Activated B cell treated with CpG ODN at 0.5 μM for 24 hours (primary cell): ENCODE results near the gene ENOX1. TPM values are rescaled to one million over a fixed set of nuclear protein-coding genes. Genes with fewer than 3 reads are reported as not detected.

Experiments
- ATAC-seq: fragments of 200-7000 bp; cut with Tn5 transposase; one replicate; pipeline ENCODE4 v1.10.0; 2021; ENCODE audit warnings: low read depth, mild to moderate bottlenecking, moderate library complexity
- CTCF ChIA-PET: fragments of 350-600 bp; sonication (Branson Sonifier 250); formaldehyde crosslinking; loops from one replicate; lab custom pipeline; 2021; ENCODE audit warnings: antibody characterized with exemption; lab: Charles Lee
- POLR2A ChIA-PET: fragments of 350-600 bp; sonication (Branson Sonifier 250); formaldehyde crosslinking; loops from one replicate; lab custom pipeline; 2021; ENCODE audit warnings: antibody characterized with exemption; lab: Charles Lee
- DNase-seq: peaks from one replicate; pipeline ENCODE4 v3.0.0; 2022
- H3K27ac Mint-ChIP-seq: one replicate; pipeline ENCODE4 v1.8.0; 2020; ENCODE audit warnings: mixed read lengths
- H3K27me3 Mint-ChIP-seq: one replicate; pipeline ENCODE4 v1.8.0; 2021; ENCODE audit warnings: mixed read lengths
- H3K36me3 Mint-ChIP-seq: one replicate; pipeline ENCODE4 v1.8.0; 2021; ENCODE audit warnings: low read depth, mixed read lengths
- H3K4me1 Mint-ChIP-seq: one replicate; pipeline ENCODE4 v1.8.0; 2021; ENCODE audit warnings: mixed read lengths
- H3K4me3 Mint-ChIP-seq: one replicate; pipeline ENCODE4 v1.8.0; 2020; ENCODE audit warnings: mild to moderate bottlenecking, mixed read lengths
- H3K9me3 Mint-ChIP-seq: one replicate; pipeline ENCODE4 v1.8.0; 2020; ENCODE audit warnings: mixed read lengths
- CTCF ChIP-seq: fragments of 200-600 bp; IDR thresholded peaks from one replicate; pipeline ENCODE4 v1.8.0; 2022; ENCODE audit warnings: antibody characterized with exemption, mild to moderate bottlenecking
- intact Hi-C: fragments of 100-400 bp; cut with micrococcal nuclease; formaldehyde crosslinking; loops from one replicate; pipeline ENCODE4 v1.15.1; 2024
- total RNA-seq: library from RNA; stranded (reverse); gene quantifications from 2 replicates; pipeline ENCODE4 v1.2.3, GENCODE V29; 2022

Gene ENOX1
- total RNA-seq, 1 donor from 2014 or later = not detected

GRCh38 chr13:43728421-43728820 lies 58.4 kb downstream of the ENOX1 start:
- ATAC-seq (no peak), DNase-seq (no peak)
- peaks cover 15% of the 10 kb centered on the region for H3K27me3 Mint-ChIP-seq
- no peaks in the 10 kb centered on the region for H3K36me3 Mint-ChIP-seq
- CTCF ChIA-PET = no interaction called here
- POLR2A ChIA-PET = no interaction called here
- H3K9me3 Mint-ChIP-seq = no peaks in the 10 kb centered on the region
- H3K27ac Mint-ChIP-seq = no peak overlapping the region
- no peaks in the 10 kb centered on the region for H3K4me1 Mint-ChIP-seq
- TF ChIP-seq CTCF = no peak
- intact Hi-C loops = no loop called here
- no peak overlapping the region for H3K4me3 Mint-ChIP-seq

- Mint-ChIP-seq H3K4me1 (no peaks in the 10 kb centered on the region), H3K9me3 (no peaks in the 10 kb centered on the region), H3K27ac (no peak overlapping the region), H3K27me3 (peaks cover 15% of the 10 kb centered on the region), H3K36me3 (no peaks in the 10 kb centered on the region), H3K4me3 (no peak overlapping the region)
- ChIA-PET POLR2A (no interaction called here), CTCF (no interaction called here)
- intact Hi-C loops = no loop called here
- ATAC-seq (no peak), DNase-seq (no peak)
- TF ChIP-seq CTCF = no peak
These were observed 58.9 kb downstream of the ENOX1 start for GRCh38 chr13:43727856-43728255.

GRCh38 chr13:43725460-43725859 lies 61.3 kb downstream of the ENOX1 start:
- Mint-ChIP-seq H3K27ac (no peak overlapping the region), H3K4me3 (no peak overlapping the region), H3K9me3 (no peaks in the 10 kb centered on the region), H3K27me3 (peaks cover 14% of the 10 kb centered on the region), H3K4me1 (no peaks in the 10 kb centered on the region), H3K36me3 (no peaks in the 10 kb centered on the region)
- ATAC-seq = no peak
- intact Hi-C loops = no loop called here
- DNase-seq = no peak
- TF ChIP-seq CTCF = no peak
- ChIA-PET POLR2A (no interaction called here), CTCF (no interaction called here)

- no peak overlapping the region for H3K27ac Mint-ChIP-seq
- TF ChIP-seq CTCF = no peak
- no peaks in the 10 kb centered on the region for H3K4me1 Mint-ChIP-seq
- intact Hi-C loops = no loop called here
- no peaks in the 10 kb centered on the region for H3K36me3 Mint-ChIP-seq
- no peak for DNase-seq
- H3K9me3 Mint-ChIP-seq = no peaks in the 10 kb centered on the region
- H3K27me3 Mint-ChIP-seq = peaks cover 5% of the 10 kb centered on the region
- ChIA-PET POLR2A (no interaction called here), CTCF (no interaction called here)
- no peak for ATAC-seq
- no peak overlapping the region for H3K4me3 Mint-ChIP-seq
These were observed 65.9 kb downstream of the ENOX1 start for GRCh38 chr13:43720780-43721397.

DNA sequence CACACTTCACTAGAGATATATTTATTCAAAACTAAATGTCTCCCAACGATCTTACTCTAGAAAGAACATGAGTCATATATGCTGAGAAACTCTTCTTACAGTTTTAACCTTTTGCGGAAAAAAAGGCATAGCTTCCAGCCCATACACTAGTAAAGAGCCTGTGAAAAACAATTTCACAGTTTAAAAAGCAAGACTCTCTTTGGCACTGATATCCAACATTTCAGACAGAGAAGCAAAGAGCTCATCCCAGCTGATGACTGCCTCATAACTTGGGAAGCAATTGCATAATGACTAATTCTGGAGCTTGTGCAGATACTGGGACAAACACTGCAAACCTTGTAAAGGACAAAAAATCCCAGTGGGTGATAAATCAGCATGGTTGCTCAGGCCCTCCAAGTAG lies 88.0 kb downstream of the ENOX1 start:
- Mint-ChIP-seq H3K36me3 (no peaks in the 10 kb centered on the region), H3K9me3 (no peaks in the 10 kb centered on the region), H3K4me1 (no peaks in the 10 kb centered on the region), H3K27me3 (peaks cover 9% of the 10 kb centered on the region), H3K27ac (no peak overlapping the region), H3K4me3 (no peak overlapping the region)
- intact Hi-C loops = no loop called here
- no peak for TF ChIP-seq CTCF
- ChIA-PET CTCF (no interaction called here), POLR2A (no interaction called here)
- ATAC-seq (no peak), DNase-seq (no peak)
